GM18508 (cell line): Measurements from ENCODE around the gene TMEM109.

Source experiments
- ATAC-seq: cut with Tn5 transposase; IDR thresholded peaks from one replicate; pipeline ENCODE4 v1.9.1; 2021; ENCODE audit warnings: moderate number of reproducible peaks; ENCODE audit not compliant: insufficient read depth, unreplicated experiment

TMEM109 gene

GRCh38 chr11:60913793-60914632 is at the start of gene TMEM109:
Gene TMEM109, plus strand, starts transcription at chr11:60914158. Its CDS starts 5,536 bp downstream, at chr11:60919694.
- ATAC-seq, result peak; percentile 27

DNA sequence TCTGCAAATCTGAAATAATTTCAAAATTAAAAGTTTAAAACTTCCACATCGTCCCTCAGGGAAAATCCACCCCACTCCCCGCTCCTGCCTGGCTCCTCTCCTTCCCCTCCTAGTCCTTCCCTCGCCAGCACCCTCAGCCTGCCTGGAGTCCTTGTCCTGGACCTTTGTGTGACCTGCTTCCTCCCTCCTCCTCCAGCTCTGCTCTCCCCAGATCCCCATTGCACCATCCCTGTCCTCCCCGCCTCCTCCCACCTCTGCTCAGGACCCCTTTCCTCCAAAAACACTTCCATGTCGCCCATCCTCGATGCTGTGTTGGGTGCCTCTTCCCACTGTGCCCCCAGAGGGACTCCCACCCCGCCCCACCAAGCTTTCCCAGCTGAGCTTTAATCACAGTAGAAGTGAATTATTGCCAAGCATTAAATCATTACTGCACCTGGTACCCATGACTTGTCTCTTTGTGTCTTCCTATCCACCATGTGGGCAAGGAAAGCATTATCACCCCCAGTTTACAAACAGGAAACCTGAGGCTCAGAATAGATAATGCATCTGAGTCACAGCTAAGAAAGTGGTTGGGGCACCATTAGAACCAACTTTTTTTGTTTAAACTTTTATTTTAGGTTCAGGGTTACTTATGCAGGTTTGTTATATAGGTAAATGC is 49.0 kb upstream of the TMEM109 start:
- no peak for ATAC-seq

DNA sequence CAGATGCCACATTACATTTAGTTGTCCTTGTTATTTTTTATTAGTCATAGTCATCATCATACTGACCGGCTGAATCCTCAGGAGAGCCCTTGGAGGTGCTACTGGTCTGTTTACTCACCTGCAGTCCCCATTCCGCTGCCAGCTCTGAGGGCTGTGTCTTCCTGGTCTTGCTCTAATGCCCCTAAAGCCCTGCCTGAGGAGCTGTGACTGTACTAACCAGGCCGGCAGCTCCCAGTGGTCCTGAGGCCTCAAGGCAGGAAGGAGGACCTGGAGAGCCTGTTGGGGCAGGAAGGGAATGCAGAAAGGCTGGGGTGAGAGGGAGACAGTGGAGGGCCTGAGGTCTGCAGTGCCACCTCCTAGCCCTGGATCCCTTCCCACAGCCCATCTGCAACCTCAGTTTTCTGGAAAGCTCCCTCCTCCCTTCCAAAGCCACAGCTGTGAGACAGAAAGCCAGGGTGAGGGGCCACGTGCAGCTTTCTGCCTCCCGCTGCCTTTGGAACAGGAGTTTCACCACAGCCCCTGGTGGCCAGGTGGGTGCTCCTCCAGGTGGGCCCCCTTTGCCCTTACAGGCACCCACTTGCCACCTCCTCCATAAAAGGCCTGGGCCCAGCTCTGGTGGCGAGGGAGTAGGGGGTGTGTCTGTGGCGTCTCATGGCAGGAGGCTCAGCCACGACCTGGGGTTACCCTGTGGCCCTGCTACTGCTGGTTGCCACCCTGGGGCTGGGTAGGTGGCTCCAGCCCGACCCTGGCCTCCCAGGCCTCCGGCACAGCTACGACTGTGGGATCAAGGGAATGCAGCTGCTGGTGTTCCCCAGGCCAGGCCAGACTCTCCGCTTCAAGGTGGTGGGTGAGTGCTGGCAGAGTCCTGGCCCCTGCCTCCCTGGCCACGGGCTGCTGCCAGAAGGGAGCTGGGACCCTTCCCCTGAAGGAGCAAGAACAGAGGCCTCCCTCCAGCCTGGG is 46.8 kb upstream of the TMEM109 start, which contains the start of gene ZP1:
TSS of gene ZP1 (plus strand) at position 632 of the 960 bp plus-strand sequence. CDS start at position 652, 20 bp downstream.
- ATAC-seq, result no peak

- no peak for ATAC-seq
Measured at GRCh38 chr11:60867871-60868681, 45.9 kb upstream of the TMEM109 start.

GRCh38 chr11:60868682-60869450 is 45.1 kb upstream of the TMEM109 start:
- ATAC-seq, result no peak

DNA sequence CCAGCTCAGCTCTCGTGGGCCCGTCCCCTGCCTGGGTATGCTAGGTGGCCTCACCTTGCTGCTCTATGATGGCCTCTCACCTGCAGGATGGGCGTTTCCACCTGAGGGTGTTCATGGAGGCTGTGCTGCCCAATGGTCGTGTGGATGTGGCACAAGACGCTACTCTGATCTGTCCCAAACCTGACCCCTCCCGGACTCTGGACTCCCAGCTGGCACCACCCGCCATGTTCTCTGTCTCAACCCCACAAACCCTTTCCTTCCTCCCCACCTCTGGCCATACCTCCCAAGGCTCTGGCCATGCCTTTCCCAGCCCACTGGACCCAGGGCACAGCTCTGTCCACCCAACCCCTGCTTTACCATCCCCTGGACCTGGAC is 44.5 kb upstream of the TMEM109 start:
- ATAC-seq, result no peak

DNA sequence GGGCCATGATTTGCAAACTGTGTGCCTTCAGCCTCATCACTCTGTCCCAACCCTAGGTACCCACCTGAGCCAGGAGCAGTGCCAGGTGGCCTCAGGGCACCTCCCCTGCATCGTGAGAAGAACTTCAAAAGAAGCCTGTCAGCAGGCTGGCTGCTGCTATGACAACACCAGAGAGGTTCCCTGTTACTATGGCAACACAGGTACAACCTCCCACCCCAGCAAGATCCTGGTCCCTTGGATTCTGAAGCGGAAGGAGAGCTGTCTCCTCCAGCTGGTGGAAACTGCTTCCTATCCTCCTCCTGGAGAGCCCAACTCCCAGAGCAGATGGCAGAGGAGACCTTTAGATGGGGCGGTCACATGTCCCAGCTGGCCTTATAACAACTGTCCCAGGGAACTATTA is 43.7 kb upstream of the TMEM109 start:
- ATAC-seq, result no peak

- no peak for ATAC-seq
Measured at GRCh38 chr11:60870733-60871377, 43.1 kb upstream of the TMEM109 start.

DNA sequence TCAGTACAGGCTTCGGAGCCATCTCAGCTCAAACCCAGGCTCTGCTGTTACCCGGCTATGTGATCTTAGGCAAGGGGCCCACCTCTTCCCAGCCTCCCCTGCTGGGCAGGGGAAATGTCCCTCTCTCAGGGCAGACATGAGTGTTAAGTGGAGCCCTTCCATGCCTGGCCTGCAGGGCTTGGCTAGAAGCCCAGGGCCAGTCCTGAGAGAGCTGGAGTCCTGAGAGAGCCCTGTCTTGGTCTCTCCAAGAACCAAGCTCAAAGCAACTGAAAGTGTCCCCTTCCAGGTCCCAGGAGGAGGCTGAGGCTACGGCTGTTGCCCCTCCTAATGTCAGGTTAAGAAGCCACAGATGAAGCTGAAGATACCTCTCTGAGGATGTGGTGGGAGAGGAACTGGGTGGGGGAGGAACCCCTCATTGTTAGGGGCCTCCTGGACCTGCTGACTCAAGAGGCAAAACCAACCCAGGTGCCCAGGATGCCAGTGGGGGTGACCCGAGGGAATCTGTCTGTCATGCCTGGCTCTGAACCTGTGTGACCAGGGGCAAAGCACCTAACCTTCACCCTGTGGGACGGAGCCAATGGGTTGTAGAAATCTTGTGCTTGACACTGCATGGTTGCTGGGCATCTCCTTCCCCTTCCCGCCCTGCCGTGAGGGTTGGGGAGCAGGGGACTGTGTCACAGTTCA is 42.4 kb upstream of the TMEM109 start:
- no peak for ATAC-seq

- no peak for ATAC-seq
Measured at GRCh38 chr11:60872124-60872960, 41.6 kb upstream of the TMEM109 start.

- ATAC-seq, result no peak
Measured at GRCh38 chr11:60872961-60873524, 40.9 kb upstream of the TMEM109 start.

DNA sequence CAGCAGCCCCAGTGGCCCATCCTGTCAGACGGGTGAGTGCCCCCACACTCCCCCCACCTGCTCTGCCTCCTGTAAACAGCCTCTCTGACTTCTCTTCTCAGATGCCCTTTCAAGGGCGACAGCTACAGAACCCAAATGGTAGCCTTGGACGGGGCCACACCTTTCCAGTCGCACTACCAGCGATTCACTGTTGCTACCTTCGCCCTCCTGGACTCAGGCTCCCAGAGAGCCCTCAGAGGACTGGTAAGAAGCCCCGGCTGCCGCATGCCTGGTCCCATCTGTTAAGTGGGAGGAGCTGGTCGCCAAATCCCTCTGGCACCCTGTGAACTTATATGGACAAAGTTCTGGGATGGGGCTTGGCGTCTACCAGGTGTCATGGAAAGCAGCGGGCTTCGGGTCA is 40.4 kb upstream of the TMEM109 start:
- no peak for ATAC-seq

- ATAC-seq, result no peak
Measured at GRCh38 chr11:60874421-60875365, 39.3 kb upstream of the TMEM109 start.

- no peak for ATAC-seq
Measured at GRCh38 chr11:60875366-60876167, 38.4 kb upstream of the TMEM109 start.

- no peak for ATAC-seq
Measured at GRCh38 chr11:60876168-60876485, 37.8 kb upstream of the TMEM109 start.
